ENCODE data around the gene LAMC2.
"Not testable (repeated sequence)": the region's sequence is repeated elsewhere in the genome, so short reads cannot be mapped to it uniquely, and the experiment has no call there.

The LAMC2 gene

DNA sequence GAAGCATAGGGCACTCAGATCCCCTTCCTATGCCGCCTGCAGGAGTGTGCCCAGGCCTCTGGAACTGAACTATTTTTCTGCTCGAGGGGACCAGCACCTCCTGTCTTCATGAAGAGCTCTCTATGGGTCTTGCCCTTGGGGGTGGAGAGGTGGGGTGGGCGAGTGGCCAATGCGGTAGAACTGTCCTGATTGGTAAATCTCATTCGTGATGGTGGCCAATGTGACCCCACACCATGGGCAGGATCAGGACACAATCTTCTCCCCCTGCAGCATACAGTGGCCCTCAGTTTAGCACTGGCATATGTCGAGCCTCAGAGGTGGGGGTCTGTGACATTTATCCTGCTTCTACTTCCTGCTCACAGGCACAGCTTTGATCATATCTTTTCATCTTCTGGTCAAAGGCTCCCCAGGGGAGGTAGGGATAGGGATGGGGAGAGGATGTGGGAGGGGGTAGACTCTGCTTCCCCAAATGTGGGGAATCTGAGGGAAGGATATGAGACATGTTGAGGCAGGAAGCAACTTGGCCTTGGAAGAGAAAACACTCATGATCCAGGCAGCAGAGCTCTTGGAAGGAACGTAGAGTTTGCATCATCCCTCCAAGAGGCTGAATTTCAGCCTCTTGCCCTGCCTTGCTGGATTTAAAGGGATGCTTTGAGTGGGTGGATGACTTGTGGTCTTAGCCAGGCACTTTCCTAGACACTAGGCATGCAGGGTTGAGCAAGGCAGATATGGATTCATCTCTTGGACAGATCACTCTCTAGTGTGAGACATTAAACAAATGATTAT, 81.8 kb downstream of the LAMC2 start:
- no peak for DNase-seq

DNA sequence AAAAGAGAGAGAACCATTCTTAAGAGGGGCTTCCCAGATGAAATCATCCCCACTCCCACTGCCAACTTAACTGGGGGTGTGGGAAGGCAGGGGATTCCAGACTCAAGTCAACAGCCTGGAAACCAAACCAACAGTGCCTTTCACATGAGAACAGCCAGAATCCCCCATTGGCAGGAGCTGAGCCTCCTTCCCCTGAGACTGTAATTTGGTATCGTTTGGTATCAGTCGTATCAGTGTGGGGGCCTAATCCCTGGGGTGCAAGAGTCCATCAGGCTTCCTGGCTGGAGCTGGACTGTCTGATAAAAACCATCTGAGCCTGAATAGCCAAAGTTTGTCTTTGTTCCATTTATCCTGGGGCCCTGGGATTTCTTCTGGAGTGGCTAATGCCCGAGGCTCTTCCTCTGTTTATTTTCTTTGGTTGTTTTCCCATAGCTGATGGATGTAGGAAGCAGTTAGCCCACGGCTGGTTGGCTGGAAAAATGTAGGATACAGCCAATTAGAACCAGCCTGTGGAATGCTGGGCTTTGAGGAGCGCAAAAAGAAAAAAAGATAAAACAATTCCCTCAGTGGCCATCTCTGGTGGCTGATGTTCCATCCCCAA, 84.6 kb downstream of the LAMC2 start:
- no peak for DNase-seq

DNA sequence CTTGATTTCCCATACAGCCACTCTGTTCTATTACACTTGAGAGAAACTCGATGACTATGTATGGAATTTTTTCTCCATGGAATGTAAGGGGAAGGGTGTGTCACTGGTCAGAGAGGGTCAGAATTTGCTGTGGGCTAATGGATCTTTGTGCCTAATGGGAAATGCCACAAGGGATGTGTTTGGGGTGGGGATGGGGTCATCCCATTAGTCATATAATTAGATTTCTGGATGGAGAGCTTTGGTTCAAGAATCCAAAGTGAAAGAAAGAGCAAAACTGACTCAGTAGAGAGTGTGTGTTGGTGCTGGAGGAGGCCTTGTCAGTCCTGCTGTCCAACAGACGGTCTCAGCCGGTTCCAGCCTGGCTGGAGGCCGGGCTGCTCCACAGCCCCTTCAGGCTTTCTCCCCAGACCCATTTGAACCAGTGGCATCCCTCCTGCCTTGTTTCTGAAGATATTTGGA, 86.4 kb downstream of the LAMC2 start:
- DNase-seq: no peak

DNA sequence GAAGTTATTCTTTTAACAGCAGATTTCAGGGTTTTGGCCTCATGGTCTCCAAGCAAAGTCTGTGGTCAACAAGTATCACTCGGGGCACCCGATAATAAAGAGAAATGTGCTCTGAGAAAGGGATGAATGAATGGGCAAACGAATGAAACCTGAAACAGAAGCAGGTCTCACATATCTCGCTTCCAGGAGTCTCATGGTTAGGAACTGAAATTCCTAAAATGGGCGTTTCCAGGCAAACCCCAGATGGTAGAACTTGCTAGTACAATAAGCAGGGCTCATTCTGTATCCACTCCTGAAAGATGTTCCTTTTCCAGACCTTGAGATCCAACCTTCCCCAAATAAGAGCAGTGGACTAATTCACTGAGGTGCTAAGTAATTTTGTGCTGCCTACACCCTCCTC, 87.2 kb downstream of the LAMC2 start:
- no peak for DNase-seq

DNA sequence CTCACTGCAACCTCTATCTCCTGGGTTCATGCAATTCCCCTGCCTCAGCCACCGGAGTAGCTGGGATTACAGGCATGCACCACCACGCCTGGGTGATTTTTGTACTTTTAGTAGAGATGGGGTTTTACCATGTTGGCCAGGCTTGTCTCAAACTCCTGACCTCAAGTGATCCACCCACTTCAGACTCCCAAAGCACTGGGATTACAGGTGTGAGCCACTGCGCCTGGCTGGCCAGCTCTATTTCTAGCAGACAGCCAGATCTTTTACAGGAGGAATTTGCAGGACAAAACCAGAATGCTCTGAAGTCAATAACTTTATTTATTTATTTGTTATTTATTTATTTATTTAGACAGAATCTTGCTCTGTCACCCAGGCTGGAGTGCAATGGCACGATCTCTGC, 87.9 kb downstream of the LAMC2 start:
- DNase-seq: not testable (repeated sequence)

DNA sequence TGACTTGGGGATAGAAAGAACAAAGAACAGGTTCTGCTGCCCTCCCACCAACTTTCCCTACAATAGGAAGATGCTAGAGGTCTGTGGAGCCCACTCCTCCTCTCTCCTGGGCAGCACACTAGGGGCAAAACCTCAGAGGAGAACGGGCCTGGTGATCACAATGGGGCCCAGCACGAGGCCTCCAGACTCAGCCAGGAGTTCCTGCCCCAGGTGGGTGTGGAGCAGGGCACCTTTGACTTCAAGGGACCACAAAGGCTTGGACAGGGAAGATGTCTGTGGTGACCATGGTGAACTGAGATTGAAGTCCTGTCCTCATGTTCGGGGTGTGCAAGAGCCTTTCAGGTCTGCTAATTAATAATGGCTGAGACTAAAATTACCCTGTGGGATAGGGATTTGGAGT, 88.8 kb downstream of the LAMC2 start:
- DNase-seq: no peak

DNA sequence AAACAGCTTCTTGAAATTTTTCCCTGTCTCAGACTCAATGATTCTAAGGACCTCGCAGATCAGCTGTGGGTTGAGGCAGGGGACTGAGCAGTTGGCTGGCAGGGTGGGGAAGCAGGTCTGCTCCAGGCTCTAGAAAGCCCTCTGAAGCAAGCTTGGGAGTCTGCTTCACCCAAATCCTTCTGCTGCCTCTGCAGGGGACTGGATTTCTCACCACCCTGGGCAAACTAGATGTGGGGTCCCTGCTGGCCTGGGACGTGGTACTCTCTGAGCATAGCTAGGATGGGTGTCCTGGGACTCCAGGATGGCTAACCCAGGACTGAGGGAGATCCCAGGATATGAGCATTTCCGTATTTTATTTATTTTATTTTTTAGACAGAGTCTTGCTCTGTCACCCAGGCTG, 89.3 kb downstream of the LAMC2 start:
- no peak for DNase-seq

DNA sequence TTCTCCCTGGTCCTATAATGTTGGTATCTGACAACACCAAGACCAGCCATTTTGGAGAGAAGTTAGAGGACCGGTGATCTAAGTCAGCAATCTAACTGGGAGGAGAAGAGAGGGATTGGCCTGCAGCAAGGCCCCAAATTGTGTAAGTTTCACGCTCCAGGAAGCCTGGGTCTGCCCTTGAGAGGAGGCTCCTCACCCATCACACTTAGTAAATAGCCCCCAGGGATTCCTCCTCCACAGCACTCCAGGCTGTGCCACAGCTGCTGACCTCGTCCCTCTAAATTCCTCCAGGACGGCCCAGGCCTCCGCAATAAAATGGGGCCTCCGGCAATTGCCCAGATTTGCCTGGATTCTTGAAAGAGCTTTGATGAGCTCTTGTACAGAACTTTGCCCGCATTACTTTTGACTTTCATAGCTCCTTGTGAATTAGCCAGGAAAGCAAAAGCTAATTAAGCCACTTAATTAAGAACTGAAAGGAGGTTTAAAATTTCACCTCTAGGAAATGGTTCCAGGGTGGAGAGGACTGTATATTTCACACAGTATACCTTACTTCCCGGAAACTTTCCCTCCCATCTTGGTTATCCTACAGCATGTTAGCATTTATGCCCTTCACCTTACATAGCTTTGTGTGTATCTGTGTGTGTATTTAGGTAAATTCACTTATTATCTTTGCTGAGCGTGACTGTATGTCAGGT, 90.5 kb downstream of the LAMC2 start:
- no peak for DNase-seq

DNA sequence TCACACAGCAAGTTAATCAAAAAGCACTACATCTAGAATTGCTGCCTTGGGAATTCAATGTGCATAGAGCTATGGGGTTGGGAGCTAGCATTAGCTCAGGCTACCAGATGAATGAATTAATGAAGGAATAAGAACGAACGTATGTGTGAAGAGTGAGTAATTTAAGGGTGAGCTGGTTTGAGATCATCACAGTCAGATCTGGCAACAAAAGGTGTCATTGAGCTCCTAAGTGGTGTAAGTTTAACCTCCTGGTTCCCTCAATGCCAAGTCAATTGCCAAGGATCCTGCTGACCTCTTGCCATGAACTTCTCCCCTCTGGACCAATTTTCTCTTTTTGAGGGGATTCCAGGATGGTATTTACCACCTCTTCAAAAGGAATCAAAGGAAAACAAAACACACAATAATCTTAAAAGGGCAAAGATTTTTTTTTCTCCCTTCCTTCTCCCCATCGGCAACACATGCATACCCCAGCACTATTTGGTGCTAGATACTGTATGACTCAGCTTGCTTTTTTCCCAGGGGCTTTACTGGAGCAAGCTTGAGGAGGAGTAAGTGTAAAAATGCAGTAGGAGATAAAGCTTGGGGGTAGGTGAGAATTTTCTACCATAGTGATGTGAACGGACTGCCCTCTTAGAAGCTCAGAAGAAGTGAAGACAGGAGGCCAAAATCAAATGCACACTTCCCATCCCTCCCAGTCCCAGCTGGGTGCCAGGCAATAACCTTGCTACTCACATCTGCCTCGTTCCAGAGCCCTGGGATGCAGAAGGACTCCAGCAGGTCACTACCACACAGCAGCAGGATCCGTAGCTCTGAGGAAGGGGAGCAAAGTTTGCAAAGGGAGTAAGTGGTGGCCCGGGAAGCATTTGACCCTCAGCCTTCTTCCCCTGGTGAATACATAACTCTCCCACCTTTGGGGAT, 92.0 kb downstream of the LAMC2 start:
- DNase-seq: no peak

DNA sequence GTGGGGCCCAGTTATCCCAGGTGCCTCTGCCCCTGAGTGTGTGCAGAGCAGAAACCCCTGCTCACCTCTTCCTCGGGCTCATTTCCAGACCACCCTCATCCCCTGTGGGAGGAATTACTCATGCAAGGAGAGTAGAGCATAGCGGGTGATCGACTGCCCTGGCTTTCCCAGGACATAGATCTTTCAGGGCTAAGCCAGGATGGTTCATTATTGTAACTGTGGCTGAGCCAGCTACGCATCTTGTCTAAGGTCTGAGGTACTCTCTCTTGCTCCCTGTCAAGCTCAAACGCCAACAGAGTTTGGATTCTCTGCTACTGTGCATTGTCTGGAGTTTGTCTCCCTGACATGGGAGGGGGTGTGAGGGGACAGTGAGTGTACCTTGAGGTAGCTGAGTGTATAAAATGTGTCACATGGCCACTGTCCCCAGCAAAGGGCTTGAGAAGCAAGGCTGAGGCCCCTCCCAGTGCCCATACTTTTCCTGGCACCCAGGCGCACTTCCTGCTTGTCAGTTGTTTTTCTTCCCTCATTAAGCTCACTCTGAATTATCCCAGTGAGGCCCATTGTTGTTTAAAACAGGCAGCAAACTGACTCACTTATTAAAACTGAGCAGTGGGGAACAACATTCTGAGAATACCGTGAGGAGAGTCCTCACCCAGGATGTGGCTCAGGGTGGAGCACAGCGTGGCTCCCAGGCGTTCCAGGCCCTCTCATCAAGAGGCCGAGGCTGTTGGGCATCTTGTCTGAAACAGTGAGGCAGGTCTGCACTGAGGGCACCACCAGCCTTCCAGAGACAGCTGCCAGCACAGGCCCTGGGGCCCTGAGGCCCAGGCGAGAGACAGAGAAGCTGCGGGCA, 92.9 kb downstream of the LAMC2 start:
- no peak for DNase-seq

DNA sequence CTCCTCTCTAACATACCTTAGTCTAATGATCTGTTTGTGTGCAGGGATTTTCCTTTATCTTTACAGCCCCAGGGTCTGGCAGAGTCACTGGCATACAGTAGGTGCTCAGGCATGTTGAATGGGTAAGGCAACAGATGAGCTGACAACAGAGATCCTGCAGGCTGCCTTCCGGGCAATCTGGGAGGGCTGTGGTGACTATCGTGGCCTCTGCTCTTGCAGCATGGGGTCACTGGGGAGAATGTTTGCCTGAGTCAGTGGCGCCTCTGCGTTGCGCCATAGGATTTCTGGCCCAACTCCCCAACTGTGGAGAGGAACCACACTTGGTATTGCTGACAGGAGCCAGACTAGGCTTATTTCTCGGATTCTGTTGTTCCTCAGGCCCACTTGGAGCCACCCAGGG, 93.8 kb downstream of the LAMC2 start:
- DNase-seq: no peak

DNA sequence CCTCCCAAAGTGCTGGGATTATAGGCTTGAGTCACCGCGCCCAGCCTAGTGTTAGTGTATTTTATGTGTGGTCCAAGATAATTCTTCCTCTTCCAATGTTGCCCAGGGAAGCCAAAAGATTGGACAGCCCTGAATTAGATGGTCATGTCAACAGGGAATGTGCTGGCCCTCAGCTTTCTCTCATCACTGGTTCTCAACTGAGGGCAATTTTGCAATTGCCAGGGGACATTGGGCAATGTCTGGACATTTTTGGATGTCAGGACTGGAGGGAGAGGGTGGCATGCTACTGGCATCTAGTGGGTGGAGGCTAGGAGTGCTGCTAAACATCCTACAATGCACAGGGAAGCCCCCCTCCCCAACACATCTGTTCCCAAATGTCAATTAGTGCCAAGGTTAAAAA, 95.0 kb downstream of the LAMC2 start:
- no peak for DNase-seq

DNA sequence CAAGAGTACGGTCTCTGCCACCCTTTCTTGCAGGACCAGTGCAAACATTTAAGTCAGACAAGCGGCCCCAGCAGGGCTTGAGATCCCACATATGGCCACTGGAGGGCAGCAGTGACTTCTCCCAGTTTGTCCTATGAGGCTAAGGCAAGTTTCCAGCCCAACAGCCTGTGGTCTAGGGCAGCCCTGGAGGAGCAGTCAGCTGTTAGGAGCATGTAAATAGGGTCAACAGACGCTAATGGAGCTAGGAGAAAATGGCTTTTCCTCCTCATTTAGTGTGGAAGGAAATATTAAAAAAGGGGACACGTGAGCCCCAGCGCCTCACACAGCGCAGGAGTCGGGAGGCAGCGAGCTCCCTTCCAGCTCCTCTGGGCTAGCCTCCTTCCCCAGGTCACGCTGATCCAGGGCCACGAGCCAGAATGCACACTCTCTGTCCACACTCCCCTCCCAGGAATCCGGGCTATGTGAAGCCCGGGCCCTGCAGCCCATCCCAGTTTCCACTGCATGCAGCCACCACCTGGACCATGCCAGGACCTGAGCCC, 95.6 kb downstream of the LAMC2 start:
- DNase-seq: peak; percentile 37

DNA sequence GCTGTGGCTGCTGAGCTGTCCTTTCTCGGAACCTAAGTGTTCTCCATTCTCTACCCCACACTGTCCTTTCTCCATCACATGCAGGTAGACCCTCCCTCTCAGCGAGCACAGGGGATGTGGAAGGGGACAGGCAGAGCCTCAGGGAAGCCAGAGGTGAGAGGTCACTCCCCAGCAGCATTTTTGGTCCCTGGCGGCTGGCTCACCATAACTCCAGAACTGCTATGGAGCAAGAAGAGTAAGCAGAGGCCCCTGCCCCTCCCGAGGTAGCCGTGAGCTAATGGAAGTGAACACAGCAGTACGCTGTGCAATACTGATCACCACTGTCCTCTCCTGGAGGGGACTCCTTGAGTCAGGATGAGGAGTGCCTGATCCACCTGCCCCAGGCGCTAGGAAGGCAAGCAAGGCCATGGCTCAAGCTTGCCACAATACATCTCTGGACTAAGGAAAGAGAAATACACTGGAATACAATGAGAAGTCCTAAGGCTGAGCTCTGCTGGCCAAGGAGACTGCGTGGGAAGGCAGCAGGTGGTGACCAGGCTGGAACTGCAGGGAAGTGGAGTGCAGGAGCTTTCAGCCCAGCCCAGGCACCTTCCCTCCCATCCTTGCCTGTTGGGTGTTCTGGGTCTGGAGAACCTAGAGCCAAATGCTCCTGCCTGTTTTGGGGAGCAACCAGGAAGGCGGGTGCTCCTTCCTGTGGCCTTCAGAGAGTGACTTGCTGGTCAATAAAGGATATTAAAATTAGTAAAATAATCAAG, 96.2 kb downstream of the LAMC2 start:
- no peak for DNase-seq

DNA sequence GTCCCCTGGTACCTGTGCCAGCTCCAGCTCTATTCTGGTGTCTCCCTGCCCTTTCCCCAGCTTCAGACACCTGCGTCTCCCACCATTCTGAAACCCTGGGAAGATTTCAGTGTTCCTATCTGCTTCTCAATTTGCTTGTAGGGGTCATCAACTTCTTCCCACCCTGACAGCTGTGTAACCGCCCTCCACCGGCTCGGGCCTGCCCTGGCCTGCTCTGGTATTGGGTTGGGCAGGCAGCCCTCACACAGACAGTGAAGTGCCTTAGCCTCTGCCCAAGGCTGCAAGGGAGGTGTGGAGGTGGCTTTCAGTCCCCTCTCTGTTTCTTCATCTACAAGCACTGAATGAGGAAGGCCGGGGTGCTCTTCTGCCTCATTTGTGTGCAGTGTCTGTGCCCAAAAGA, 97.2 kb downstream of the LAMC2 start:
- no peak for DNase-seq

DNA sequence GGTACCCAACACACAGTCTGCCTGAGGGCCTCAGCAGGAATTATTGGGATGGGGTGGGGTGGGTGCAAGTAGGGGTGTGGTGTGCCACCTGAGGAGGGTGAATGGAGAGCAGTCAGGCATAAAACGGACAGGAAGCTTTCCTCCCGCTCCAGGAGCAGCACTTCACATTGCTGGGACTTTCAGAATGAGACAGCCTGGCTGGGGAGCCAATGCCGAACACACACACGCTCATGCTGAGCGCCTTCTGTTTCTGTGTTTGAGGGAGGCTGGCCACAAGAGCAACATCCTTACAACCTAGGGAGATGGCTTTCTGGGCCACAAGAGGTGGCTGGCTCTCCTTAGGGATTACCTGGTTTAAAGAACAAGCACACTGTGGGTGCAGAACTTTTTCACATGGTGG, 98.0 kb downstream of the LAMC2 start:
- DNase-seq: no peak

DNA sequence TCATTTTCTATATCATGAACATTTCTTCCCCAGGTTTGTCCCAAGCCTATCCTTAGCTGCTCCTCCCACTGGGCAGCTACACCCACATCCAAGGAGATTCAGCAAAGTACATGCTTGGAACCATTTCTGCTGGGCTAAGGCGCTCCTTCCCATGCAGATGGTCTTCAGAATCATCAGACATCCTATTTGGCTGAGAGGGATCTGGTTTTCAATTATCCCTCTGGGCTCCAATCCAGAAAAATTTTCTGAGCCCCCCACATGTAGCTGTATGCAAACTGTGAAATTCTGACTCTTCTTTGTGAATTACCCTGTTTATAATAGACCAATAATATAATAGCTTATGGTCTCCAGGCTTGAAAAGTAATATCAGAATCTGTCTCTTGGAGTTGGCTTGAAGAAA, 99.2 kb downstream of the LAMC2 start:
- DNase-seq: no peak

DNA sequence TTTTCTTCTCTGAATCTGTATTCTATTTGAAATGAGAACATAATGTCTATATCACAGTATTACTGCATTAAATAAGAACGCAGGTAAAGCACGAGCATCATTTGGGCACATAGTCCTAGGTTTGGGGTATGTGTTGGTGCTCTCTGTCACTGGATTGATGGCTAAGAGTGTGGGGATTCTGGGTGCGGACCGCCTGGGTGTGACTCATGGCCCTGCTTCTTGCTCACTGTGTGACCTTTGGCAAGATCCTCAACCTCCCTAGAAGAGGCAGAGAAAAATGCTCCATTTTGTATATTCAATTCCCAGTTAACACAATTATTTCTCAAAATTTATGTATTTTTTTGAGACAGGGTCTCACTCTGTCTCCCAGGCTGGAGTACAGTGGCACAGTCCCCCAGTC, 99.7 kb downstream of the LAMC2 start:
- DNase-seq: no peak

DNA sequence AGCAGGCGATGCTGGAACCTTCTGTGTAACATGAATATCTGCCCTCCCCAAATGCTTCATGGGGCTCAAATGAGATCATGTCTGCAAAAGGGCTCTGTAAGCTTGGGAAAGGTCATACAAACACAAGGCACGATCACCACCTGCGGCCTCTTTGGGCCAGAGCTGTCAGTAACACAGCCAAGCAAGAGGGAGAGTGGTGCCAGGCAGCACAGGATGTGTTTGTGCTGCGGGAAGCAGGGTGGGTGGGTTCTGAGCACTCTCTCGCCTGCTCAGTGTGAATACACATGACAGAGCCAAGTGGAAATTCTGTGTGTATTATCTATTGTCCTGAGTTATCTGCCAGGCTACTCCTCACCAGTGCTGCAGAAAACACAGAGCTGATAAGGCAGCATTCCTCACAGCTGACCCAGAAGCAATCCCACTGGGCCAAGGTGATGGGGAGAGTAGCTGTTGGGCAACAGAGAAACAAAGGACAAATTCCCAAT, 101.2 kb downstream of the LAMC2 start:
- no peak for DNase-seq

DNA sequence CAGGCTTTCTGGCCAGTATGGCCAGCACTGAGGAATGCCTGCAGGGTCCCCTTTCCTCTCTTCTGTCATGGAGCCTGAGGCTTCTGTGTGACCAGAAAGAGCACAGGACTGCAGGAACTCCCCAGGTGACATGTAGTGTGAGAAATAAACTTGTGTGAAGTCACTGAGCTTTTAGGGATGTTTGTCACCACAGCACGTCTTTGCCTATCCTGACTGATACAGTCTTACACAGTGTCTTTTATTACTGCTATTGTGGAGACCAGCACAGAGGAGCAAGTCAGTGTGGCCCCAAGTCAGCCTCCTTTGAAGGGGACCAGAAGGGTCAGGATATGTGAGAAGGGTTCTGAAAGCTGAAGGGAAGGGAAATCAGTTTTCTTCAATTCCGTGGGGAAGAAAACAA, 102.5 kb downstream of the LAMC2 start:
- DNase-seq: no peak

DNA sequence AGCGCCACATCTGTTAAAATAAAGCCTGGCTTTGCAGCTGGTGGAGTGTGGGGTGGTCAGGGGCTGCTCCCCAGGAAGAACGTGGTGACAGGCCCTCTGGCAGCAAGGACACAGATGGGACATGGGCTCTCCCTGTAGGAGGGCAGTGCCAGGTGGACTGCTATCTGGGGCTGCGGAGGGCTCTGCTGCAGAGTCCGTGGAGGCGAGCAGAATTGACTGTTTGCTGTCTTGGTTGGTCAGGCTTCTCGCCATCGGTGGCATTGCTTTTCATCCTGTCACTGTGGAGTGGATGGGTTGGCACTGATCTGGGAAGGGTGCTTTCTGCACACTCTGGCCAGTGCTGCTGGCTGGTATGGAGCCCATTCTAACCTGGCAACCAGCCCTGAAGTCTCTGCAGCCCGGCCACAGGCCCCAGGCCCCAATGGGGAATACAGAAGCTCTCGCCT, 103.0 kb downstream of the LAMC2 start:
- DNase-seq: no peak
